Adrenal gland (tissue), 12 donors: ENCODE results near the gene ACOT4. TPM values are rescaled to one million over a fixed set of nuclear protein-coding genes. Genes with fewer than 3 reads are reported as not detected.
"Not testable (repeated sequence)": the region's sequence is repeated elsewhere in the genome, so short reads cannot be mapped to it uniquely, and the experiment has no call there.

ENCODE experiments used
- DNase-seq, 7 donors: peaks; one replicate each; pipeline ENCODE4 v3.0.0-alpha.2; 2019 to 2020
- H3K27ac ChIP-seq, 5 donors: fragments of 200-600 bp; sonication (generic) in 4 of 5; 1 replicate in 3 of 5; 2 replicates in 2 of 5; pipeline versions ENCODE4 v1.5.1 to v1.8.0; 2016 to 2020; ENCODE audit warnings: mild to moderate bottlenecking in 1 of 5
- H3K27me3 ChIP-seq: fragments of 200-600 bp; 2 replicates; pipeline ENCODE4 v1.8.0; 2021
- H3K36me3 ChIP-seq, 2 donors: fragments of 200-600 bp; replicated peaks in 1 of 2; 1 replicate in 1 of 2; 2 replicates in 1 of 2; pipeline versions ENCODE4 v1.5.1 to v1.8.0; 2018 to 2022
- H3K4me1 ChIP-seq, 2 donors: fragments of 200-600 bp; replicated peaks in 1 of 2; 1 replicate in 1 of 2; 2 replicates in 1 of 2; pipeline versions ENCODE4 v1.5.1 to v1.8.0; 2018 to 2021
- H3K4me3 ChIP-seq, 4 donors: fragments of 200-600 bp; sonication (generic) in 3 of 4; one replicate each; pipeline ENCODE4 v1.5.1; 2016 to 2018
- H3K9me3 ChIP-seq, 3 donors: fragments of 200-600 bp; sonication (generic) in 1 of 3; replicated peaks in 1 of 3; 1 replicate in 2 of 3; 2 replicates in 1 of 3; pipeline versions ENCODE4 v1.5.1 to v1.8.0; 2016 to 2021
- CTCF ChIP-seq, 6 experiments: fragments of 450-650 bp in 4 of 6; fragments of 200-600 bp in 2 of 6; sonication (generic) in 1 of 6; IDR thresholded peaks; 1 replicate in 5 of 6; 2 replicates in 1 of 6; pipeline versions ENCODE4 v1.5.1 to v1.8.0; 2016 to 2021; ENCODE audit warnings: antibody characterized with exemption in 6 of 6, mild to moderate bottlenecking in 2 of 6, moderate library complexity in 1 of 6
- POLR2A ChIP-seq, 2 donors: fragments of 450-650 bp; IDR thresholded peaks; one replicate each; pipeline ENCODE4 v1.6.1; 2017; ENCODE audit warnings: antibody characterized with exemption in 2 of 2, mild to moderate bottlenecking in 2 of 2, moderate library complexity in 1 of 2
- WGBS, 4 donors: extraction: QIAGEN DNeasy Blood & Tissue Kit in 2 of 4; methylation state at CpG; one replicate each; pipeline versions ENCODE4 v1.1.5 to v1.1.7; 2013 to 2017; 5-methylcytosine and 5-hydroxymethylcytosine counted together
- intact Hi-C, 2 donors: fragments of 100-400 bp; cut with DNase I; formaldehyde crosslinking; loops; one replicate each; pipeline versions ENCODE4 v1.14.1 to v1.15.0; 2022 to 2023
- polyA plus RNA-seq, 3 donors: library from polyadenylated mRNA; stranded (reverse); fragments of 200-250 nt in 2 of 3; fragments of 350-450 nt in 1 of 3; fragmentation: Illumina TruSeq in 1 of 3; extraction: RNeasy Lipid Tissue Mini Kit (QIAGEN cat#74804) in 1 of 3; gene quantifications; one replicate each; pipeline ENCODE4 v1.2.3, GENCODE V29; 2013 to 2014
- total RNA-seq, 9 donors: library from RNA; depleted of rRNA in 4 of 9; stranded (reverse); fragments of >200 nt in 4 of 9; fragments of 120-200 nt in 1 of 9; fragmentation: NEBNext Ultra II Directional in 1 of 9; extraction: Animal tissue kit (Norgen Biotek cat#: 25700) in 1 of 9; gene quantifications; one replicate each; pipeline versions ENCODE4 v1.1.0 to v1.2.4, GENCODE V29; 2013 to 2023
- donor health status: healthy with polysubstance abuse.
- donor health status: Bipolar disorder and iron deficiency.
- donor health status: DM: yes; HTN: yes; CAD: no.
- donor health status: DM: no; HTN: no; CAD: no.
- donor health status: DM: no; HTN: no; CAD: no.
- donor health status: DM: yes; HTN: yes; CAD: no.

The ACOT4 gene
- total and polyA plus RNA-seq, 12 donors = 0.72 to 6.7 (median 2.1) TPM

GRCh38 chr14:73588695-73589094 is 3.0 kb upstream of the ACOT4 start:
- Histone ChIP-seq H3K4me1 (no peaks in the 10 kb centered on the region), H3K36me3 (no peaks in the 10 kb centered on the region), H3K9me3 (no peaks in the 10 kb centered on the region), H3K27me3 (no peaks in the 10 kb centered on the region), H3K27ac (no peak overlapping the region), H3K4me3 (no peak overlapping the region)
- no peak for DNase-seq
- TF ChIP-seq CTCF (IDR thresholded peaks at IDR 0.05) = no peak
- no peak for TF ChIP-seq POLR2A (IDR thresholded peaks at IDR 0.05)
- 80 to 97% (median 92%) methylated on average over 1 of the region's 1 CpG for WGBS, 4 donors
- intact Hi-C loops = no loop called here

GRCh38 chr14:73589116-73589515 is 2.6 kb upstream of the ACOT4 start:
- Histone ChIP-seq H3K4me1 (no peaks in the 10 kb centered on the region), H3K27ac (no peak overlapping the region), H3K4me3 (no peak overlapping the region), H3K36me3 (no peaks in the 10 kb centered on the region), H3K9me3 (no peaks in the 10 kb centered on the region), H3K27me3 (no peaks in the 10 kb centered on the region)
- no peak for TF ChIP-seq CTCF (IDR thresholded peaks at IDR 0.05)
- no peak for TF ChIP-seq POLR2A (IDR thresholded peaks at IDR 0.05)
- DNase-seq = no peak
- intact Hi-C loops = no loop called here
- 80 to 88% (median 82%) methylated on average over 4 of the region's 4 CpGs for WGBS, 4 donors

GRCh38 chr14:73590673-73591004 is 1.0 kb upstream of the ACOT4 start:
- H3K36me3 ChIP-seq, H3K4me1 ChIP-seq, intact Hi-C loops, H3K27ac ChIP-seq, H3K4me3 ChIP-seq, H3K27me3 ChIP-seq, H3K9me3 ChIP-seq, DNase-seq: not testable (repeated sequence)
- WGBS, 4 donors = 93 to 96% (median 95%) methylated on average over 7 to 32 of the region's 32 CpGs

GRCh38 chr14:73594491-73594890 is 2.8 kb downstream of the ACOT4 start:
- WGBS, 4 donors = 87 to 100% (median 91%) methylated on average over 9 of the region's 9 CpGs
- Histone ChIP-seq H3K4me3 (no peak overlapping the region), H3K9me3 (no peaks in the 10 kb centered on the region), H3K36me3 (no peaks in the 10 kb centered on the region), H3K27me3 (no peaks in the 10 kb centered on the region), H3K4me1 (no peaks in the 10 kb centered on the region), H3K27ac (no peak overlapping the region)
- intact Hi-C loops = no loop called here
- no peak for TF ChIP-seq CTCF (IDR thresholded peaks at IDR 0.05)
- no peak for TF ChIP-seq POLR2A (IDR thresholded peaks at IDR 0.05)
- no peak for DNase-seq

- TF ChIP-seq POLR2A (IDR thresholded peaks at IDR 0.05) (no peak), CTCF (IDR thresholded peaks at IDR 0.05) (no peak)
- Histone ChIP-seq H3K27me3 (no peaks in the 10 kb centered on the region), H3K4me3 (no peak overlapping the region), H3K36me3 (no peaks in the 10 kb centered on the region), H3K27ac (no peak overlapping the region), H3K9me3 (no peaks in the 10 kb centered on the region), H3K4me1 (no peaks in the 10 kb centered on the region)
- intact Hi-C loops = no loop called here
- DNase-seq = no peak
Observed at GRCh38 chr14:73599499-73599898, 7.8 kb downstream of the ACOT4 start.
